CD14-positive monocyte (primary cell): ENCODE data around the gene SLC6A5. TPM values are rescaled to one million over a fixed set of nuclear protein-coding genes. Genes with fewer than 3 reads are reported as not detected.

Experiments used
- DNase-seq, 3 donors: peaks; one replicate each; pipeline ENCODE4 v3.0.0-alpha.2; 2011 to 2022
- H2AFZ ChIP-seq: 2 replicates; pipeline ENCODE4 v1.6.0; 2012; ENCODE audit warnings: mild to moderate bottlenecking, low read depth, low read length, inconsistent platforms; ENCODE audit not compliant: insufficient read depth, poor library complexity, severe bottlenecking
- H3K27ac ChIP-seq, 2 donors: 1 replicate in 1 of 2; 2 replicates in 1 of 2; pipeline ENCODE4 v1.5.1; 2012 to 2013; ENCODE audit warnings: low read length in 2 of 2, control low read depth in 1 of 2, inconsistent platforms in 1 of 2, low read depth in 1 of 2, mild to moderate bottlenecking in 1 of 2
- H3K27me3 ChIP-seq, 2 donors: one replicate each; pipeline versions ENCODE4 v1.6.0 to v1.6.1; 2011 to 2013; ENCODE audit warnings: low read length in 2 of 2; ENCODE audit not compliant: control insufficient read depth in 2 of 2, insufficient read depth in 2 of 2
- H3K36me3 ChIP-seq, 2 donors: replicated peaks in 1 of 2; 1 replicate in 1 of 2; 2 replicates in 1 of 2; pipeline versions ENCODE4 v1.5.1 to v1.6.1; 2012 to 2013; ENCODE audit warnings: low read length in 2 of 2, control low read depth in 1 of 2, inconsistent platforms in 1 of 2, mild to moderate bottlenecking in 1 of 2; ENCODE audit not compliant: insufficient read depth in 2 of 2, control insufficient read depth in 1 of 2
- H3K4me1 ChIP-seq, 2 donors: 1 replicate in 1 of 2; 2 replicates in 1 of 2; pipeline versions ENCODE4 v1.5.1 to v1.6.1; 2012 to 2013; ENCODE audit warnings: low read length in 2 of 2, control low read depth in 1 of 2, inconsistent platforms in 1 of 2, mild to moderate bottlenecking in 1 of 2, moderate library complexity in 1 of 2; ENCODE audit not compliant: insufficient read depth in 2 of 2, control insufficient read depth in 1 of 2
- H3K4me2 ChIP-seq: replicated peaks from 2 replicates; pipeline ENCODE3; 2012; ENCODE audit warnings: low read length, moderate library complexity, mild to moderate bottlenecking; ENCODE audit not compliant: poor library complexity, severe bottlenecking; ENCODE audit errors: extremely low read depth
- H3K4me3 ChIP-seq, 3 experiments: fragments of 200-600 bp in 1 of 3; sonication (generic) in 1 of 3; replicated peaks in 1 of 3; 1 replicate in 2 of 3; 2 replicates in 1 of 3; pipeline ENCODE4 v1.5.1; 2011 to 2013; ENCODE audit warnings: low read length in 3 of 3, mild to moderate bottlenecking in 3 of 3, control low read depth in 2 of 3, low read depth in 2 of 3, inconsistent platforms in 1 of 3, moderate library complexity in 1 of 3
- H3K79me2 ChIP-seq: 2 replicates; pipeline ENCODE4 v1.6.0; 2012; ENCODE audit warnings: mild to moderate bottlenecking, control low read depth, inconsistent platforms, low read length, moderate library complexity; ENCODE audit not compliant: insufficient read depth
- H3K9ac ChIP-seq: 2 replicates; pipeline ENCODE4 v1.6.0; 2017; ENCODE audit warnings: low read length, mild to moderate bottlenecking; ENCODE audit not compliant: insufficient read depth, poor library complexity, severe bottlenecking
- H3K9me3 ChIP-seq, 2 donors: replicated peaks in 1 of 2; 1 replicate in 1 of 2; 2 replicates in 1 of 2; pipeline versions ENCODE4 v1.5.1 to v1.6.1; 2012 to 2013; ENCODE audit warnings: low read length in 2 of 2, control low read depth in 1 of 2; ENCODE audit not compliant: control insufficient read depth in 1 of 2, insufficient read depth in 1 of 2
- H4K20me1 ChIP-seq: 2 replicates; pipeline ENCODE4 v1.6.0; 2012; ENCODE audit warnings: mild to moderate bottlenecking, low read length, control low read depth, moderate library complexity; ENCODE audit not compliant: insufficient read depth
- H3K27ac Mint-ChIP-seq, 7 donors: one replicate each; pipeline ENCODE4 v1.8.0; 2020; ENCODE audit warnings: mild to moderate bottlenecking in 7 of 7, mixed read lengths in 7 of 7, moderate library complexity in 6 of 7, inconsistent platforms in 2 of 7
- H3K27me3 Mint-ChIP-seq, 3 donors: one replicate each; pipeline ENCODE4 v1.8.0; 2021 to 2022; ENCODE audit warnings: low read depth in 3 of 3, mild to moderate bottlenecking in 3 of 3, mixed read lengths in 3 of 3, moderate library complexity in 3 of 3, inconsistent platforms in 1 of 3
- H3K36me3 Mint-ChIP-seq, 2 donors: one replicate each; pipeline ENCODE4 v1.8.0; 2020; ENCODE audit warnings: mixed read lengths in 2 of 2, inconsistent platforms in 1 of 2, mild to moderate bottlenecking in 1 of 2
- H3K4me1 Mint-ChIP-seq: one replicate; pipeline ENCODE4 v1.8.0; 2020; ENCODE audit warnings: mild to moderate bottlenecking, mixed read lengths
- H3K4me3 Mint-ChIP-seq, 2 donors: one replicate each; pipeline ENCODE4 v1.8.0; 2020; ENCODE audit warnings: mild to moderate bottlenecking in 2 of 2, mixed read lengths in 2 of 2, moderate library complexity in 1 of 2
- H3K9me3 Mint-ChIP-seq, 7 donors: one replicate each; pipeline ENCODE4 v1.8.0; 2020 to 2022; ENCODE audit warnings: mixed read lengths in 7 of 7, mild to moderate bottlenecking in 6 of 7, moderate library complexity in 6 of 7, inconsistent platforms in 2 of 7
- WGBS: methylation state at CpG from one replicate; pipeline ENCODE4 v1.1.5; 2013; ENCODE audit warnings: missing lambda C conversion rate; ENCODE audit not compliant: insufficient coverage; 5-methylcytosine and 5-hydroxymethylcytosine counted together
- intact Hi-C, 2 donors: fragments of 100-400 bp; cut with micrococcal nuclease; formaldehyde crosslinking; loops; one replicate each; pipeline versions ENCODE4 v1.15.0 to v1.15.1; 2023
- polyA plus RNA-seq, 3 donors: library from polyadenylated mRNA; depleted of rRNA in 1 of 3; unstranded in 2 of 3; stranded (reverse) in 1 of 3; fragments of 300-500 nt in 2 of 3; fragments of >200 nt in 1 of 3; fragmentation: Illumina TruSeq in 2 of 3; gene quantifications; 1 replicate in 2 of 3; 2 replicates in 1 of 3; pipeline ENCODE4 v1.2.3, GENCODE V29; 2012 to 2021
- TF ChIP-seq, protein P1 (sequence below): fragments of 200-600 bp; IDR thresholded peaks from one replicate; pipeline ENCODE4 v1.8.0; 2022; ENCODE audit warnings: antibody characterized with exemption, mild to moderate bottlenecking

Gene SLC6A5
- polyA plus RNA-seq, 3 donors: not detected

DNA sequence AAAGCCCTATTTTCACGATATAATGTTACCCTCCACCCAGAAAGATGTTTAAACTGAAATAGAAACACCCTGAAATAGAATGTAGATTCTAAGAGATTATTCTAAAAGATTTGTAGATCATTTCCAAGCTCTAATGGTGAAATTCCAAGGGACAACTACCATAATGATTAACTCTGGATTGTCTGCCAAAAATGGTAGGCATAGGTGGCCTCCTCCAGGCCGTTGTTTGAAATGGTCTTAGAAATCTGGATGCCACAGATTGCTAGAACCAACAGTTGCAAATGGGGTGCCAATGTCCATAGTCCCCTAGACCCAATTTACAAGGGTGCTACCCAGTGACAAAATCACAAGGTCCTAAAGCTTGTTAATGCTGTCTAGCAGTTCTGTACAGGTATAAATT, 6.7 kb upstream of the SLC6A5 start:
- Mint-ChIP-seq H3K36me3 (no peaks in the 10 kb centered on the region), H3K9me3 (peaks cover 0 to 19% (median 8%) of the 10 kb centered on the region in 7 donors), H3K4me3 (no peak overlapping the region), H3K27me3 (peaks cover 34 to 48% (median 43%) of the 10 kb centered on the region in 3 donors), H3K27ac (no peak overlapping the region), H3K4me1 (peaks cover 5% of the 10 kb centered on the region)
- Histone ChIP-seq H3K36me3 (no peaks in the 10 kb centered on the region), H3K4me2 (no peak overlapping the region), H3K4me1 (no peaks in the 10 kb centered on the region), H4K20me1 (no peaks in the 10 kb centered on the region), H3K79me2 (no peaks in the 10 kb centered on the region), H3K9me3 (peaks cover 0 to 2% of the 10 kb centered on the region in 2 donors), H3K9ac (no peak overlapping the region), H3K27me3 (peaks cover 30 to 55% of the 10 kb centered on the region in 2 donors), H3K4me3 (no peak overlapping the region), H3K27ac (no peak overlapping the region), H2AFZ (no peak overlapping the region)
- TF ChIP-seq, protein P1, sequence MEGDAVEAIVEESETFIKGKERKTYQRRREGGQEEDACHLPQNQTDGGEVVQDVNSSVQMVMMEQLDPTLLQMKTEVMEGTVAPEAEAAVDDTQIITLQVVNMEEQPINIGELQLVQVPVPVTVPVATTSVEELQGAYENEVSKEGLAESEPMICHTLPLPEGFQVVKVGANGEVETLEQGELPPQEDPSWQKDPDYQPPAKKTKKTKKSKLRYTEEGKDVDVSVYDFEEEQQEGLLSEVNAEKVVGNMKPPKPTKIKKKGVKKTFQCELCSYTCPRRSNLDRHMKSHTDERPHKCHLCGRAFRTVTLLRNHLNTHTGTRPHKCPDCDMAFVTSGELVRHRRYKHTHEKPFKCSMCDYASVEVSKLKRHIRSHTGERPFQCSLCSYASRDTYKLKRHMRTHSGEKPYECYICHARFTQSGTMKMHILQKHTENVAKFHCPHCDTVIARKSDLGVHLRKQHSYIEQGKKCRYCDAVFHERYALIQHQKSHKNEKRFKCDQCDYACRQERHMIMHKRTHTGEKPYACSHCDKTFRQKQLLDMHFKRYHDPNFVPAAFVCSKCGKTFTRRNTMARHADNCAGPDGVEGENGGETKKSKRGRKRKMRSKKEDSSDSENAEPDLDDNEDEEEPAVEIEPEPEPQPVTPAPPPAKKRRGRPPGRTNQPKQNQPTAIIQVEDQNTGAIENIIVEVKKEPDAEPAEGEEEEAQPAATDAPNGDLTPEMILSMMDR: no peak
- intact Hi-C loops: no loop called here
- no peak for DNase-seq
- 43% methylated on average over 1 of the region's 2 CpGs for WGBS

DNA sequence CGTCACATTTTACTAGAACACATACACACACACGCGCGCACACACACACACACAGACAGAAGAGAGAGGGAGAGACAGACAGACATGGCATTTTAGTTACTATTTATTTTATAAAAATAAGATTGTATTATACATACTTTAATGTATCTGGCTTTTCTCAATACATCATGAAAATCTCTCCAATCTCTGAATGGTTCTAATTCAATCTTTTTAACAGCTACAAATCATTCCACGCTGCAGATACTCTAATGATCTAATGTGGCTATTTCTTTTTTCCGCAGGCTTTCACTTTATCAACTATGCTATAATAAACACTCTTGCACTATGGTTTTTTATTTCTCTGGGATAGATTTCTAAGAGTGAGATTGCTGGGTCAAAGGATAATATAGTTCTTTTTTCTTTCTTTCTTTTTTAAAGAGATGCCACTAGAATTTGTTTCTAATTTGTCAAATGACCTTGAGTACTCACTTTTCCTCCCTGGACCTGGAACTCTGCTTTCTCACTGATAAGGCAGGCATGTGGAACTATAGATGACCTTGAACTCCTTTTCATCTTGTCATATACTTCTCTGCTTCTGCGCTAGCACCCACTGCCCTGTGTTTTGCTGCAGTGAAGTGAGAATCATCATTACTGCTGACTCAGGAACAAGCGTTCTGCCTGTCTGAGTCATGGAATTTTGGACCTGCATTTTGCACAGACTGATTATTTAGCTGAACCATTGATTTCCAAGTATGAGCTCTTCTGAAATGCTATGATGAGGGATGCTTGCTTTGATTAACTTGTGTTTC, 4.9 kb upstream of the SLC6A5 start:
- Histone ChIP-seq H3K79me2 (no peaks in the 10 kb centered on the region), H3K4me2 (no peak overlapping the region), H2AFZ (no peak overlapping the region), H4K20me1 (no peaks in the 10 kb centered on the region), H3K9ac (no peak overlapping the region), H3K27ac (no peak overlapping the region), H3K9me3 (peaks cover 3 to 18% of the 10 kb centered on the region in 2 donors), H3K4me1 (no peaks in the 10 kb centered on the region), H3K36me3 (no peaks in the 10 kb centered on the region), H3K4me3 (no peak overlapping the region), H3K27me3 (peaks cover 46 to 72% of the 10 kb centered on the region in 2 donors)
- WGBS: no CpG with 5 or more reads among the region's 8 CpGs
- Mint-ChIP-seq H3K27ac (peak overlapping the region in 1 of 7 donors; percentile 36), H3K36me3 (peaks cover 0 to 3% of the 10 kb centered on the region in 2 donors), H3K9me3 (peaks cover under 1 to 27% (median 14%) of the 10 kb centered on the region in 7 donors), H3K4me1 (peaks cover 8% of the 10 kb centered on the region), H3K4me3 (peak overlapping the region in 1 of 2 donors; percentile 24), H3K27me3 (peaks cover 50 to 60% (median 60%) of the 10 kb centered on the region in 3 donors)
- TF ChIP-seq, protein P1: no peak
- no peak for DNase-seq
- intact Hi-C loops: no loop called here
